Neural cell (in vitro differentiated cells): ENCODE results near the gene MAP7D2.

Experiments
- CTCF ChIP-seq: fragments of 450-650 bp; IDR thresholded peaks from 2 replicates; pipeline ENCODE4 v1.5.1; 2014; ENCODE audit warnings: antibody characterized with exemption, mild to moderate bottlenecking, moderate library complexity; ENCODE audit not compliant: poor library complexity, severe bottlenecking
- POLR2AphosphoS5 ChIP-seq: IDR thresholded peaks from 2 replicates; pipeline ENCODE4 v1.6.1; 2012
- RAD21 ChIP-seq: fragments of 450-650 bp; conservative IDR thresholded peaks from 2 replicates; pipeline ENCODE4 v1.6.1; 2014; ENCODE audit warnings: antibody characterized with exemption, mild to moderate bottlenecking, moderate library complexity
- REST ChIP-seq: IDR thresholded peaks from 2 replicates; pipeline ENCODE4 v1.6.1; 2012; ENCODE audit warnings: borderline replicate concordance
- SMC3 ChIP-seq: fragments of 450-650 bp; conservative IDR thresholded peaks from 2 replicates; pipeline ENCODE4 v1.6.1; 2014; ENCODE audit warnings: antibody characterized with exemption, mild to moderate bottlenecking, moderate library complexity; ENCODE audit not compliant: poor library complexity

GRCh38 chrX:19986531-19986930 lies 130.2 kb downstream of the MAP7D2 start:
- no peak for TF ChIP-seq CTCF
- no peak for TF ChIP-seq SMC3
- no peak for TF ChIP-seq REST
- no peak for TF ChIP-seq POLR2AphosphoS5
- TF ChIP-seq RAD21, result no peak
